Panc1 (cell line): ENCODE data around the gene FREM3. TPM values are rescaled to one million over a fixed set of nuclear protein-coding genes. Genes with fewer than 3 reads are reported as not detected.

Experiments used
- ATAC-seq: fragments of 200-7000 bp; cut with Tn5 transposase; 2 replicates; pipeline ENCODE4 v1.9.1; 2020; ENCODE audit warnings: mild to moderate bottlenecking, moderate library complexity
- BruUV-seq: library from RNA; stranded (reverse); fragments of 400-500 nt; replicated peaks from 2 replicates; lab custom pipeline; 2021; lab: Mats Ljungman, UMichigan
- CTCF ChIA-PET: fragments of 300-600 bp; sonication (Branson Sonifier 250); formaldehyde crosslinking; loops from one replicate; lab custom pipeline; 2022; ENCODE audit warnings: antibody characterized with exemption; lab: Charles Lee
- POLR2A ChIA-PET: fragments of 300-600 bp; sonication (Branson Sonifier 250); formaldehyde crosslinking; loops from one replicate; lab custom pipeline; 2022; ENCODE audit warnings: antibody characterized with exemption; lab: Charles Lee
- DNase-seq: peaks from one replicate; pipeline ENCODE4 v3.0.0-alpha.2; 2010; ENCODE audit warnings: low read depth, low spot score
- H3K27ac ChIP-seq: 2 replicates; pipeline ENCODE4 v1.5.1; 2011; ENCODE audit warnings: mild to moderate bottlenecking, low read length, inconsistent platforms
- H3K27me3 ChIP-seq: fragments of 200-500 bp; sonication (Bioruptor generic); 2 replicates; pipeline ENCODE4 v1.6.0; 2014; ENCODE audit warnings: low read length, inconsistent platforms; ENCODE audit not compliant: control insufficient read depth, insufficient read depth
- H3K36me3 ChIP-seq: fragments of 200-500 bp; sonication (Bioruptor generic); 2 replicates; pipeline ENCODE4 v1.5.1; 2014; ENCODE audit warnings: inconsistent platforms, mild to moderate bottlenecking, low read length, moderate library complexity; ENCODE audit not compliant: control insufficient read depth, insufficient read depth
- H3K4me1 ChIP-seq: 2 replicates; pipeline ENCODE4 v1.5.1; 2011; ENCODE audit warnings: inconsistent platforms, mild to moderate bottlenecking, low read length, moderate library complexity; ENCODE audit not compliant: control insufficient read depth, insufficient read depth
- H3K4me3 ChIP-seq, 2 experiments: 2 replicates each; pipeline ENCODE4 v1.5.1; 2011 to 2012; ENCODE audit warnings: low read depth in 2 of 2, low read length in 2 of 2, mild to moderate bottlenecking in 2 of 2, inconsistent platforms in 1 of 2, moderate library complexity in 1 of 2
- H3K9me3 ChIP-seq: fragments of 200-500 bp; sonication (Bioruptor generic); 2 replicates; pipeline ENCODE4 v1.5.1; 2014; ENCODE audit warnings: low read depth, mild to moderate bottlenecking, inconsistent platforms, low read length, moderate library complexity; ENCODE audit not compliant: control insufficient read depth, insufficient read depth
- CTCF ChIP-seq: fragments of 450-650 bp; IDR thresholded peaks from 2 replicates; pipeline ENCODE4 v1.5.1; 2017; ENCODE audit warnings: mild to moderate bottlenecking
- POLR2AphosphoS5 ChIP-seq: IDR thresholded peaks from 2 replicates; pipeline ENCODE4 v1.6.1; 2012; ENCODE audit warnings: mild to moderate bottlenecking, low read depth, low read length, moderate library complexity
- REST ChIP-seq, 2 experiments: IDR thresholded peaks; 2 replicates each; pipeline ENCODE4 v1.6.1; 2011 to 2012; ENCODE audit warnings: low read depth in 2 of 2, control low read depth in 1 of 2, low read length in 1 of 2, mild to moderate bottlenecking in 1 of 2, moderate library complexity in 1 of 2; ENCODE audit not compliant: insufficient read depth in 1 of 2
- SIN3A ChIP-seq: IDR thresholded peaks from 2 replicates; pipeline ENCODE4 v1.6.1; 2012; ENCODE audit warnings: low read depth, mild to moderate bottlenecking, low read length, moderate library complexity, borderline replicate concordance; ENCODE audit not compliant: insufficient read depth
- TCF7L2 ChIP-seq: IDR thresholded peaks from 2 replicates; pipeline ENCODE4 v1.6.1; 2011; ENCODE audit warnings: mild to moderate bottlenecking, low read depth, low read length, inconsistent platforms
- in situ Hi-C: cut with HindIII; loops from 2 replicates; pipeline ENCODE4 v1.10.0; 2016; ENCODE audit warnings: low sequenced_read_pairs, low pct_unique_long_range_greater_than_20kb
- intact Hi-C: fragments of 100-400 bp; cut with micrococcal nuclease; formaldehyde crosslinking; loops from one replicate; pipeline ENCODE4 v1.10.0; 2022; ENCODE audit not compliant: unreplicated experiment
- total RNA-seq: library from RNA; stranded (reverse); gene quantifications from one replicate; pipeline ENCODE4 v1.2.1, GENCODE V29; 2021; ENCODE audit not compliant: unreplicated experiment

FREM3 gene
- total RNA-seq, 1 experiment from 2014 or later: not detected

- ATAC-seq (no peak), DNase-seq (no peak)
- Histone ChIP-seq H3K27ac (no peak overlapping the region), H3K36me3 (no peaks in the 10 kb centered on the region), H3K4me1 (no peaks in the 10 kb centered on the region), H3K9me3 (no peaks in the 10 kb centered on the region), H3K27me3 (no peaks in the 10 kb centered on the region), H3K4me3 (no peak overlapping the region)
- POLR2A ChIA-PET: no interaction called here
- BruUV-seq: no TSS peak
- no peak for TF ChIP-seq TCF7L2
- TF ChIP-seq REST (IDR thresholded peaks at IDR 0.05; ENCODE audit: insufficient read depth in 1 of 2, low read depth in 2 of 2, low read length in 1 of 2): no peak
- no peak for TF ChIP-seq SIN3A
- in situ Hi-C loops: no loop called here
- intact Hi-C loops: no loop called here
- CTCF ChIA-PET: no interaction called here
These were observed 94.0 kb downstream of the FREM3 start for GRCh38 chr4:143606480-143606879.

GRCh38 chr4:143599827-143600226, 100.6 kb downstream of the FREM3 start:
- POLR2A ChIA-PET: no interaction called here
- intact Hi-C loops (no loop called here), in situ Hi-C loops (no loop called here)
- H3K9me3 ChIP-seq: no peaks in the 10 kb centered on the region
- no TSS peak for BruUV-seq
- H3K4me3 ChIP-seq: no peak overlapping the region
- H3K4me1 ChIP-seq: no peaks in the 10 kb centered on the region
- CTCF ChIA-PET: no interaction called here
- ATAC-seq (no peak), DNase-seq (no peak)
- no peaks in the 10 kb centered on the region for H3K36me3 ChIP-seq
- no peak overlapping the region for H3K27ac ChIP-seq
- no peaks in the 10 kb centered on the region for H3K27me3 ChIP-seq
- no peak for TF ChIP-seq REST (IDR thresholded peaks at IDR 0.05; ENCODE audit: insufficient read depth in 1 of 2, low read depth in 2 of 2, low read length in 1 of 2)
- no peak for TF ChIP-seq POLR2AphosphoS5
- TF ChIP-seq TCF7L2: no peak

GRCh38 chr4:143598816-143599215, 101.7 kb downstream of the FREM3 start:
- ATAC-seq: no peak
- Histone ChIP-seq H3K4me3 (no peak overlapping the region), H3K4me1 (no peaks in the 10 kb centered on the region), H3K9me3 (no peaks in the 10 kb centered on the region), H3K36me3 (no peaks in the 10 kb centered on the region), H3K27ac (no peak overlapping the region), H3K27me3 (no peaks in the 10 kb centered on the region)
- in situ Hi-C loops (no loop called here), intact Hi-C loops (no loop called here)
- DNase-seq: no peak
- CTCF ChIA-PET: no interaction called here
- no TSS peak for BruUV-seq
- TF ChIP-seq REST (IDR thresholded peaks at IDR 0.05; ENCODE audit: insufficient read depth in 1 of 2, low read depth in 2 of 2, low read length in 1 of 2) (no peak), TCF7L2 (no peak), POLR2AphosphoS5 (no peak), CTCF (no peak), SIN3A (no peak)
- POLR2A ChIA-PET: no interaction called here
